IMR-90 (cell line): Measurements from ENCODE around the gene HEPHL1. TPM values are rescaled to one million over a fixed set of nuclear protein-coding genes. Genes with fewer than 3 reads are reported as not detected.

Experiments
- ATAC-seq: fragments of 200-7000 bp; cut with Tn5 transposase; 2 replicates; pipeline ENCODE4 v1.9.1; 2020; ENCODE audit warnings: low read depth, mild to moderate bottlenecking, moderate library complexity
- BruUV-seq: library from RNA; stranded (reverse); fragments of 400-500 nt; replicated peaks from 2 replicates; lab custom pipeline; 2021; lab: Mats Ljungman, UMichigan
- CTCF ChIA-PET: fragments of 300-600 bp; formaldehyde crosslinking; extraction: SDS; loops from one replicate; lab custom pipeline; 2021; ENCODE audit warnings: antibody characterized with exemption; lab: Yijun Ruan, JAX
- POLR2A ChIA-PET: fragments of 300-600 bp; sonication (Branson Sonifier 250); formaldehyde crosslinking; loops from one replicate; lab custom pipeline; 2022; ENCODE audit warnings: antibody characterized with exemption; ENCODE audit not compliant: unreplicated experiment; lab: Charles Lee
- DNase-seq: peaks from one replicate; pipeline ENCODE4 v3.0.0; 2013
- H2AFZ ChIP-seq: replicated peaks from 2 replicates; pipeline ENCODE3; 2013; ENCODE audit warnings: low read length, mild to moderate bottlenecking; ENCODE audit not compliant: poor library complexity
- H2AK5ac ChIP-seq: 2 replicates; pipeline ENCODE4 v1.6.1; 2013; ENCODE audit warnings: low read depth, low read length, inconsistent platforms
- H2AK9ac ChIP-seq: replicated peaks from 2 replicates; pipeline ENCODE3; 2013; ENCODE audit warnings: mild to moderate bottlenecking, low read depth, low read length, moderate library complexity; ENCODE audit not compliant: poor library complexity
- H2BK120ac ChIP-seq: 2 replicates; pipeline ENCODE4 v1.6.1; 2013; ENCODE audit warnings: low read depth, low read length, inconsistent platforms
- H2BK15ac ChIP-seq: 3 replicates; pipeline ENCODE4 v1.6.1; 2013; ENCODE audit warnings: low read depth, low read length, inconsistent platforms
- H2BK20ac ChIP-seq: 2 replicates; pipeline ENCODE4 v1.6.1; 2013; ENCODE audit warnings: low read depth, mild to moderate bottlenecking, inconsistent platforms, low read length, moderate library complexity
- H2BK5ac ChIP-seq: 2 replicates; pipeline ENCODE4 v1.6.1; 2013; ENCODE audit warnings: mild to moderate bottlenecking, low read depth, low read length, inconsistent platforms; ENCODE audit not compliant: poor library complexity, severe bottlenecking
- H3K14ac ChIP-seq: replicated peaks from 2 replicates; pipeline ENCODE4 v1.6.1; 2013; ENCODE audit warnings: low read depth, low read length, inconsistent platforms
- H3K18ac ChIP-seq: 2 replicates; pipeline ENCODE4 v1.6.1; 2013; ENCODE audit warnings: low read depth, low read length, control low read depth
- H3K23ac ChIP-seq: 2 replicates; pipeline ENCODE4 v1.6.1; 2013; ENCODE audit warnings: low read depth, low read length, inconsistent platforms
- H3K27ac ChIP-seq: 2 replicates; pipeline ENCODE4 v1.5.1; 2013; ENCODE audit warnings: mild to moderate bottlenecking, control low read depth, low read length; ENCODE audit not compliant: insufficient read depth
- H3K27me3 ChIP-seq: 2 replicates; pipeline ENCODE4 v1.6.1; 2013; ENCODE audit warnings: low read length; ENCODE audit not compliant: control insufficient read depth, insufficient read depth
- H3K36me3 ChIP-seq: 2 replicates; pipeline ENCODE4 v1.6.1; 2013; ENCODE audit warnings: low read length, mixed read lengths; ENCODE audit not compliant: control insufficient read depth, insufficient read depth
- H3K4ac ChIP-seq: 2 replicates; pipeline ENCODE4 v1.6.1; 2013; ENCODE audit warnings: low read depth, low read length, inconsistent platforms
- H3K4me1 ChIP-seq: 2 replicates; pipeline ENCODE4 v1.6.1; 2013; ENCODE audit warnings: low read length, mixed read lengths; ENCODE audit not compliant: control insufficient read depth, insufficient read depth
- H3K4me2 ChIP-seq: 2 replicates; pipeline ENCODE4 v1.6.1; 2013; ENCODE audit warnings: low read depth, mild to moderate bottlenecking, control low read depth, low read length, moderate library complexity
- H3K4me3 ChIP-seq: 2 replicates; pipeline ENCODE4 v1.5.1; 2013; ENCODE audit warnings: low read depth, mild to moderate bottlenecking, control low read depth, low read length, moderate library complexity; ENCODE audit not compliant: insufficient read depth
- H3K56ac ChIP-seq: 2 replicates; pipeline ENCODE4 v1.6.1; 2013; ENCODE audit warnings: low read length, inconsistent platforms; ENCODE audit not compliant: insufficient read depth; ENCODE audit errors: extremely low read depth
- H3K79me1 ChIP-seq, 2 experiments: 2 replicates each; pipeline ENCODE4 v1.6.1; 2013; ENCODE audit warnings: low read length in 2 of 2, inconsistent platforms in 1 of 2, low read depth in 1 of 2
- H3K9ac ChIP-seq: 2 replicates; pipeline ENCODE4 v1.6.1; 2013; ENCODE audit warnings: low read depth, low read length, control low read depth
- H3K9me1 ChIP-seq: 2 replicates; pipeline ENCODE4 v1.6.1; 2013; ENCODE audit warnings: low read length, inconsistent platforms; ENCODE audit not compliant: insufficient read depth
- H3K9me3 ChIP-seq: 2 replicates; pipeline ENCODE4 v1.6.1; 2013; ENCODE audit warnings: low read length; ENCODE audit not compliant: control insufficient read depth, insufficient read depth
- H4K20me1 ChIP-seq: 2 replicates; pipeline ENCODE4 v1.6.1; 2013; ENCODE audit warnings: low read length, inconsistent platforms; ENCODE audit not compliant: insufficient read depth
- H4K5ac ChIP-seq: 2 replicates; pipeline ENCODE4 v1.6.1; 2013; ENCODE audit warnings: mild to moderate bottlenecking, low read depth, low read length, control low read depth
- H4K8ac ChIP-seq, 2 experiments: 2 replicates each; pipeline ENCODE4 v1.6.1; 2013; ENCODE audit warnings: low read depth in 2 of 2, low read length in 2 of 2, control low read depth in 1 of 2, inconsistent platforms in 1 of 2
- H4K91ac ChIP-seq: 2 replicates; pipeline ENCODE4 v1.6.1; 2013; ENCODE audit warnings: low read depth, low read length, inconsistent platforms; ENCODE audit not compliant: insufficient read depth
- BHLHE40 ChIP-seq: fragments of 150-350 bp; IDR thresholded peaks from 2 replicates; pipeline ENCODE4 v1.6.1; 2016; ENCODE audit warnings: mild to moderate bottlenecking, low read depth, low read length
- CEBPB ChIP-seq: IDR thresholded peaks from 2 replicates; pipeline ENCODE4 v1.6.1; 2012; ENCODE audit warnings: low read depth, low read length, improper control_type of control experiment
- CHD1 ChIP-seq: IDR thresholded peaks from 2 replicates; pipeline ENCODE4 v1.6.1; 2012; ENCODE audit warnings: low read depth, low read length, improper control_type of control experiment
- CTCF ChIP-seq: conservative IDR thresholded peaks from 2 replicates; pipeline ENCODE4 v1.5.1; 2012; ENCODE audit warnings: mild to moderate bottlenecking, low read depth, low read length, improper control_type of control experiment
- ELK1 ChIP-seq: fragments of 150-350 bp; IDR thresholded peaks from 2 replicates; pipeline ENCODE4 v1.6.1; 2016; ENCODE audit warnings: low read depth, mild to moderate bottlenecking, low read length, moderate library complexity, borderline replicate concordance
- FOS ChIP-seq: fragments of 150-350 bp; IDR thresholded peaks from 2 replicates; pipeline ENCODE4 v1.6.1; 2016; ENCODE audit warnings: low read depth, low read length
- MAFK ChIP-seq: IDR thresholded peaks from 2 replicates; pipeline ENCODE4 v1.6.1; 2012; ENCODE audit warnings: low read depth, low read length, improper control_type of control experiment
- MAZ ChIP-seq: IDR thresholded peaks from 2 replicates; pipeline ENCODE4 v1.6.1; 2012; ENCODE audit warnings: low read depth, mild to moderate bottlenecking, low read length, improper control_type of control experiment, moderate library complexity, borderline replicate concordance
- MXI1 ChIP-seq: IDR thresholded peaks from 2 replicates; pipeline ENCODE4 v1.6.1; 2012; ENCODE audit warnings: low read depth, mild to moderate bottlenecking, low read length, moderate library complexity, borderline replicate concordance
- NFE2L2 ChIP-seq: fragments of 150-350 bp; IDR thresholded peaks from 2 replicates; pipeline ENCODE4 v1.6.1; 2016; ENCODE audit warnings: low read depth, mild to moderate bottlenecking, low read length
- POLR2A ChIP-seq: IDR thresholded peaks from 2 replicates; pipeline ENCODE4 v1.6.1; 2012; ENCODE audit warnings: mild to moderate bottlenecking, low read depth, low read length
- RAD21 ChIP-seq: IDR thresholded peaks from 2 replicates; pipeline ENCODE4 v1.6.1; 2012; ENCODE audit warnings: low read length, improper control_type of control experiment
- RCOR1 ChIP-seq: IDR thresholded peaks from 2 replicates; pipeline ENCODE4 v1.6.1; 2012; ENCODE audit warnings: mild to moderate bottlenecking, low read length, improper control_type of control experiment; ENCODE audit not compliant: insufficient replicate concordance
- RFX5 ChIP-seq: IDR thresholded peaks from 2 replicates; pipeline ENCODE4 v1.8.0; 2012; ENCODE audit warnings: low read depth, mild to moderate bottlenecking, low read length, moderate library complexity
- SMC3 ChIP-seq: fragments of 150-350 bp; IDR thresholded peaks from 2 replicates; pipeline ENCODE4 v1.6.1; 2016; ENCODE audit warnings: low read depth, mild to moderate bottlenecking, antibody characterized with exemption, low read length, moderate library complexity
- USF2 ChIP-seq: fragments of 150-350 bp; IDR thresholded peaks from 2 replicates; pipeline ENCODE4 v1.6.1; 2017; ENCODE audit warnings: mild to moderate bottlenecking, antibody characterized with exemption, low read length, low read depth
- WGBS, 2 experiments: methylation state at CpG; one replicate each; pipeline versions ENCODE4 v1.1.5 to v1.1.7; 2013; ENCODE audit warnings: missing lambda C conversion rate in 2 of 2; ENCODE audit not compliant: insufficient read length in 1 of 2; ENCODE audit errors: extremely low coverage in 2 of 2; 5-methylcytosine and 5-hydroxymethylcytosine counted together
- dilution Hi-C: fragments of 300-500 bp; cut with HindIII; formaldehyde crosslinking; loops from one replicate; pipeline ENCODE4 v1.14.3; 2018; ENCODE audit warnings: low sequenced_read_pairs; ENCODE audit not compliant: unreplicated experiment
- in situ Hi-C: fragments of 300-500 bp; cut with MboI; formaldehyde crosslinking; loops from 3 replicates; pipeline ENCODE4 v1.14.3; 2019; ENCODE audit warnings: low sequenced_read_pairs, inconsistent platforms, mixed read lengths
- intact Hi-C: fragments of 100-400 bp; cut with micrococcal nuclease; formaldehyde crosslinking; loops from 2 replicates; pipeline ENCODE4 v1.10.0; 2022
- polyA plus RNA-seq, 3 experiments: library from polyadenylated mRNA; depleted of rRNA; stranded (reverse); fragments of >200 nt; gene quantifications; 2 replicates each; pipeline ENCODE4 v1.2.3, GENCODE V29; 2012; ENCODE audit warnings: low replicate concordance in 1 of 3
- total RNA-seq: library from RNA; depleted of rRNA; stranded (reverse); fragments of >200 nt; gene quantifications from 2 replicates; pipeline ENCODE4 v1.2.3, GENCODE V29; 2012

HEPHL1 gene
- total and polyA plus RNA-seq, 2 of the 4 experiments (the other 2 are of a cell fraction): under 0.01 to 0.02 TPM

- no CpG with 5 or more reads among the region's 1 CpG for WGBS, 2 experiments
- Histone ChIP-seq H3K9me1 (no peaks in the 10 kb centered on the region), H2BK15ac (no peak overlapping the region), H2AK9ac (no peak overlapping the region), H2BK20ac (no peak overlapping the region), H2AFZ (no peak overlapping the region), H3K9ac (no peak overlapping the region), H3K4ac (no peak overlapping the region), H3K27me3 (no peaks in the 10 kb centered on the region), H3K56ac (no peak overlapping the region), H4K5ac (no peak overlapping the region), H4K8ac (no peak overlapping the region), H3K79me1 (no peaks in the 10 kb centered on the region), H4K91ac (no peak overlapping the region), H3K18ac (no peak overlapping the region), H3K23ac (no peak overlapping the region), H2AK5ac (no peak overlapping the region), H3K4me3 (no peak overlapping the region), H3K27ac (no peak overlapping the region), H3K36me3 (no peaks in the 10 kb centered on the region), H4K20me1 (no peaks in the 10 kb centered on the region), H3K4me2 (no peak overlapping the region), H2BK5ac (no peak overlapping the region), H3K9me3 (no peaks in the 10 kb centered on the region), H3K4me1 (no peaks in the 10 kb centered on the region), H2BK120ac (no peak overlapping the region), H3K14ac (no peak overlapping the region)
- TF ChIP-seq NFE2L2 (no peak), CHD1 (no peak), BHLHE40 (no peak), CTCF (no peak), MAZ (no peak), ELK1 (no peak), RAD21 (no peak), RCOR1 (no peak), MXI1 (no peak), RFX5 (no peak), USF2 (no peak), SMC3 (no peak), FOS (no peak), CEBPB (no peak), MAFK (no peak), POLR2A (no peak)
- CTCF ChIA-PET: no interaction called here
- DNase-seq: no peak
- POLR2A ChIA-PET: no interaction called here
- no peak for ATAC-seq
- intact Hi-C loops: no loop called here
- BruUV-seq: no TSS peak
- in situ Hi-C loops: no loop called here
- dilution Hi-C loops: no loop called here
Measured at GRCh38 chr11:94091091-94091490, 69.9 kb downstream of the HEPHL1 start.
